Peyer's patch (tissue), 4 donors: ENCODE data around the gene LBHD2. TPM values are rescaled to one million over a fixed set of nuclear protein-coding genes. Genes with fewer than 3 reads are reported as not detected.

Experiments used
- DNase-seq, 3 donors: peaks; one replicate each; pipeline ENCODE4 v3.0.0-alpha.2; 2017 to 2019
- H3K27ac ChIP-seq, 4 donors: fragments of 200-600 bp; sonication (generic); one replicate each; pipeline ENCODE4 v1.5.1; 2016 to 2019
- H3K27me3 ChIP-seq, 2 donors: fragments of 200-600 bp; sonication (generic); one replicate each; pipeline ENCODE4 v1.5.1; 2019
- H3K36me3 ChIP-seq, 3 donors: fragments of 200-600 bp; sonication (generic); one replicate each; pipeline ENCODE4 v1.5.1; 2016 to 2019
- H3K4me1 ChIP-seq, 4 donors: fragments of 200-600 bp; sonication (generic); one replicate each; pipeline ENCODE4 v1.5.1; 2016 to 2019
- H3K4me3 ChIP-seq, 4 donors: fragments of 200-600 bp; sonication (generic); 1 replicate in 3 of 4; 2 replicates in 1 of 4; pipeline ENCODE4 v1.5.1; 2016 to 2019; ENCODE audit warnings: mild to moderate bottlenecking in 1 of 4
- H3K9me3 ChIP-seq, 4 donors: fragments of 200-600 bp; sonication (generic); one replicate each; pipeline ENCODE4 v1.5.1; 2016 to 2019; ENCODE audit warnings: mild to moderate bottlenecking in 1 of 4
- CTCF ChIP-seq, 6 experiments: fragments of 450-650 bp in 4 of 6; fragments of 200-600 bp in 2 of 6; sonication (generic) in 1 of 6; IDR thresholded peaks; one replicate each; pipeline ENCODE4 v1.5.1; 2017 to 2019; ENCODE audit warnings: antibody characterized with exemption in 6 of 6, mild to moderate bottlenecking in 3 of 6, moderate library complexity in 1 of 6
- POLR2A ChIP-seq, 2 donors: fragments of 450-650 bp; IDR thresholded peaks; one replicate each; pipeline ENCODE4 v1.5.1; 2017; ENCODE audit warnings: antibody characterized with exemption in 2 of 2, mild to moderate bottlenecking in 2 of 2, moderate library complexity in 2 of 2
- total RNA-seq, 4 donors: library from RNA; depleted of rRNA; stranded (reverse); fragments of >200 nt; gene quantifications; one replicate each; pipeline ENCODE4 v1.1.0, GENCODE V29; 2016

LBHD2 gene
- total RNA-seq, 4 donors from 2014 or later = not detected

GRCh38 chr14:103107941-103108748, 24.1 kb downstream of the LBHD2 start:
- H3K36me3 ChIP-seq = no peaks in the 10 kb centered on the region
- no peak for DNase-seq
- no peaks in the 10 kb centered on the region for H3K9me3 ChIP-seq
- peaks cover 6 to 54% (median 19%) of the 10 kb centered on the region in 4 donors for H3K4me1 ChIP-seq
- TF ChIP-seq POLR2A (IDR thresholded peaks at IDR 0.05) (no peak), CTCF (IDR thresholded peaks at IDR 0.05) (no peak)
- peak overlapping the region in 3 of 4 donors; percentile 11 to 61 (median 52) for H3K27ac ChIP-seq
- no peaks in the 10 kb centered on the region for H3K27me3 ChIP-seq
- H3K4me3 ChIP-seq = no peak overlapping the region

GRCh38 chr14:103108749-103109207, 24.8 kb downstream of the LBHD2 start:
- no peaks in the 10 kb centered on the region for H3K36me3 ChIP-seq
- no peaks in the 10 kb centered on the region for H3K27me3 ChIP-seq
- no peaks in the 10 kb centered on the region for H3K9me3 ChIP-seq
- peak overlapping the region in 3 of 4 donors; percentile 11 to 61 (median 52) for H3K27ac ChIP-seq
- no peak overlapping the region for H3K4me3 ChIP-seq
- TF ChIP-seq POLR2A (IDR thresholded peaks at IDR 0.05) = no peak
- no peak for TF ChIP-seq CTCF (IDR thresholded peaks at IDR 0.05)
- DNase-seq = no peak
- H3K4me1 ChIP-seq = peaks cover 6 to 48% (median 16%) of the 10 kb centered on the region in 4 donors

GRCh38 chr14:103109535-103110441, 25.8 kb downstream of the LBHD2 start:
- Histone ChIP-seq H3K27ac (peak overlapping the region; percentile 50 to 85 (median 70)), H3K27me3 (no peaks in the 10 kb centered on the region), H3K4me1 (peaks cover 0 to 47% (median 10%) of the 10 kb centered on the region in 4 donors), H3K4me3 (no peak overlapping the region), H3K9me3 (no peaks in the 10 kb centered on the region), H3K36me3 (no peaks in the 10 kb centered on the region)
- DNase-seq = no peak
- TF ChIP-seq CTCF (IDR thresholded peaks at IDR 0.05) (no peak), POLR2A (IDR thresholded peaks at IDR 0.05) (no peak)

GRCh38 chr14:103110681-103111231, 26.7 kb downstream of the LBHD2 start:
- peak in 1 of 3 donors; percentile 39 for DNase-seq
- Histone ChIP-seq H3K4me3 (no peak overlapping the region), H3K4me1 (peaks cover 0 to 49% (median 5%) of the 10 kb centered on the region in 4 donors), H3K27ac (peak overlapping the region; percentile 50 to 85 (median 70)), H3K36me3 (no peaks in the 10 kb centered on the region), H3K27me3 (no peaks in the 10 kb centered on the region), H3K9me3 (no peaks in the 10 kb centered on the region)
- TF ChIP-seq POLR2A (IDR thresholded peaks at IDR 0.05) = no peak
- TF ChIP-seq CTCF (IDR thresholded peaks at IDR 0.05) = no peak

GRCh38 chr14:103111232-103111868, 27.3 kb downstream of the LBHD2 start:
- H3K27ac ChIP-seq = peak overlapping the region in 3 of 4 donors; percentile 63 to 85 (median 78)
- H3K4me1 ChIP-seq = peaks cover 0 to 49% (median 5%) of the 10 kb centered on the region in 4 donors
- TF ChIP-seq CTCF (IDR thresholded peaks at IDR 0.05) = no peak
- no peak for TF ChIP-seq POLR2A (IDR thresholded peaks at IDR 0.05)

More at GRCh38 chr14:103111232-103111868, 27.3 kb downstream of the LBHD2 start:
- H3K27me3 ChIP-seq = no peaks in the 10 kb centered on the region
- no peaks in the 10 kb centered on the region for H3K36me3 ChIP-seq
- no peak for DNase-seq
- no peaks in the 10 kb centered on the region for H3K9me3 ChIP-seq
- no peak overlapping the region for H3K4me3 ChIP-seq
